Stimulated activated CD4-positive, alpha-beta T cell treated with anti-CD3 and anti-CD28 coated beads, Interleukin-2, amount 100 ng/mL, for 4 hours (primary cell): Measurements from ENCODE around the gene PGR.

Experiments used
- DNase-seq: peaks from one replicate; pipeline ENCODE4 v3.0.0-alpha.2; 2020; ENCODE audit warnings: low read depth

Gene PGR

GRCh38 chr11:101129203-101129943 lies at the start of gene PGR:
TSS of gene PGR (minus strand) at chr11:101129813. CDS start at chr11:101129070, 743 bp downstream.
- no peak for DNase-seq

DNA sequence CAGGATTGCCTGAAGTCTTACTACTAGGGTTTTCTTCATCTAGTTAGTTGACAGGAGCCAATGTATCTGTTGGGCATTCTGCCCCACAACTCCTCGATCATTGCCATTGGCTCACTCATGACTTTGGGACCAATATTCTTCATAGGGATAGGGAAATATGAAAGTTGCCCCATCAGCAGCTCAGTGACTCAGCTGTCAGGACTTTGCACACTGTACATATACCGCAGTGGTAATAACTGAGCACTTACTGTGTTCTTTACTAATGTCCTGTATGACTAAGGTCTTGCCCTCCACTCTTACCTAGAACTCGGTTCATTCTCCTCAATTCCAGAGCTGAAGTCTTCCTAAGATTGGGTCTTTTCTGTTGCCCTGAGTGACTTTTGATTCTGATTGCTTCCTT lies 46.8 kb upstream of the PGR start:
- no peak for DNase-seq

- DNase-seq, result no peak
Observed at GRCh38 chr11:101169944-101170343, 40.3 kb upstream of the PGR start.

DNA sequence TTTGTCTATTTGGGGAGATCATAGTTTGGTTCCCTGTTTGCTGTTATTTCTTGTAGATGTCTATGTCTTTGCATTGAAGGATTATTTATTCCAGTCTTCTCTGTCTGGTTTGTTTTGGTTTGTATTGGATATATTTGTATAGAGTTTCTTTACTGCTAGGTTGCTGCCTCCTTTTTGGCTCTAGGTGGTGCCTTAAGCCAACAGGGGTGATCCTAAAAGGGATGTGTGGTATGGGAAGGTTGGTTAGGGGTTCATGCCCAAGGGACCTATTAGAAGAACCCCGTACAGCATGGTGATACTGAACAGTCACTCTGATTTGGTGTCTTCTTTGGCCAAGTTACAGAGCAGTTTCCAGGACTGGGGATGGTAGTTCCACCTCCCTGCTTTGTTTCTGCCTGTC lies 36.4 kb upstream of the PGR start:
- DNase-seq, result no peak

GRCh38 chr11:101158119-101158518 lies 28.5 kb upstream of the PGR start:
- no peak for DNase-seq

GRCh38 chr11:101138245-101138930 lies 8.8 kb upstream of the PGR start:
- no peak for DNase-seq

- DNase-seq, result no peak
Observed at GRCh38 chr11:101133190-101133589, 3.6 kb upstream of the PGR start.

DNA sequence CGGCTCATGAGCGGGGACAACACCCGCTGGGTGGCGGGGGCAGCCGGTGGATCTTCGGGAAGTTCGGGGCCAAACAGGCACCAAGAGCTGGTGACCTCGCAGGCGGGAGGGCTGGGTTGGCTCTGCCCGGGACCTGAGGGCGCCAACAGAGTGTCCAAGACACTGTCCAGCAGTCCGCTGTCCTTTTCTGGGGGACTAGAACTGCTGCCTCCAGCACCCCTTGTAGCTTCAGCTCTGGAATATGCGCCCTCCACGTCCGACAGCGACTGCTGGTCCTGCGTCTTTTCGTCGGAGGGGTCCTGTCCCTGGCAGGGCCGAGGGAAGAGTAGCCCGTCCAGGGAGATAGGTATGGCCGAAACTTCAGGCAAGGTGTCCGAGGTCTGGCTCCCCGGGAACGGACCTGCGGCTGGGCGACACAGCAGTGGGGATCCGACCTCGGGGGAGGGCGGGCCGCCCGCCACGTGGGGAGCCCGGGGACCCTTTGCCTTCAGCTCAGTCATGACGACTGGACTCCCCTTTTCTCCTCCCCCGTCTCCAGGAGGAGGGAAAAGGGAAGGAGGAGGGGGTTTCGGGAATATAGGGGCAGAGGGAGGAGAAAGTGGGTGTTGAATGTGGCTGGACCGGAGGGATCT lies 926 bp downstream of the PGR start:
- DNase-seq, result no peak

- no peak for DNase-seq
Observed at GRCh38 chr11:101127699-101128570, 1.7 kb downstream of the PGR start.

GRCh38 chr11:101127197-101127698 lies 2.4 kb downstream of the PGR start:
- no peak for DNase-seq

GRCh38 chr11:101126551-101127196 lies 2.9 kb downstream of the PGR start:
- no peak for DNase-seq

DNA sequence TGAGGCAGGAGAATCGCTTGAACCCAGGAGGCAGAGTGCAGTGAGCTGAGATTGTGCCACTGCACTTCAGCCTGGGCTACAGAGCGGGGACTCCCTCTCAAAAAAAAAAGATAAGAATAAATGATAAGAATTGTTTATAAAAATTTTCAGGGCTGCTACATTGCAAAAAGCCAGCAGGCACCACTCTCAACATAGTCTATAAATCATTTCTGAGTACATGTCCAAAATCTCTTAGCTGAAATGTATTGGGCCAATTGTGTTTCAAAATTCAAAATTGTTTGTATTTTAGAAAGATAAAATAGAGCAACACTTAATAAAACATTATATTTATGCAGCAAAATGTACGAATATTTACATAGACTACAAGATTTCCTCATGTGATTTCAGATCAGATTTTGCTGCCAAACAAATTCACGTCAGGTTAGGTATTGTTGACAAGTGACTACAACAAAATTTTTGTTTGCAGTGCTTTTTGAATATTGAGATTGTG lies 13.9 kb downstream of the PGR start:
- no peak for DNase-seq

DNA sequence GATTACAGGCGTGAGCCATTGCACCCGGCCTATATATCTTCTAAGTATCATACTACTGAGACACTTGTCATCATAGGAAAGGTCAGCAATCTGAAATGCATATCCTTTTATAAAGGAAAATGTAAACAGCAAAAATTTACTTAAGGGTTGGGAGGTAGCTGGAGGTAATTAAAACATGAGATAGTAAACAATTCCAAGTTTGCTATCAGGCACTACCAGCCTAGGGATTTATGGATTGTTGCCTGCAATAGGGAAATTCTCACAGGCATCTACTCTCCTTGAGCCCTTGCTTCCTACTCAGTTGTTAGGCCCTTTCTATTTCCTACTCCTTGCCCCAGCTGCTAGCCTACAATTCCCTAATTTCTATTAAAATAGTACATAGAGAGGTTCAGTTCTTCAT lies 16.1 kb downstream of the PGR start:
- no peak for DNase-seq

DNA sequence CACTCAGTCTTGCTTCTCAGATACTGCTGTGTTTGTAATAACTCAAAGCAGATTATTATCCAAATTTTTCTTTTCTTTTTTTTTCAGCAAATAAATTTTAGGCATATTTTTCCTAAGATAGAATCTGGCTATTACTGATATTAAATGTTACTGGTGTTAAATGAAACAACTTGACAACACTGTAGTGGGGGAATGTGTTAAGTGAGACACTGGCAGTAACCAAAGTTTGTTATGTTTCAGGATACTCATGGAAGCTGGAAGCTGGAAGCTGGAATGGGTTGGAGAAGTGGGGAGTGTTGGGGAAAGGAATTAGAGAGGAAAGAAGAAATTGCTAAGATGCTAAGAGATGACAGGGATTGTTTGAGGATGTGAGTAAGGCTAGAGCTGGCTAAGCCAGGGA lies 24.9 kb downstream of the PGR start:
- no peak for DNase-seq

DNA sequence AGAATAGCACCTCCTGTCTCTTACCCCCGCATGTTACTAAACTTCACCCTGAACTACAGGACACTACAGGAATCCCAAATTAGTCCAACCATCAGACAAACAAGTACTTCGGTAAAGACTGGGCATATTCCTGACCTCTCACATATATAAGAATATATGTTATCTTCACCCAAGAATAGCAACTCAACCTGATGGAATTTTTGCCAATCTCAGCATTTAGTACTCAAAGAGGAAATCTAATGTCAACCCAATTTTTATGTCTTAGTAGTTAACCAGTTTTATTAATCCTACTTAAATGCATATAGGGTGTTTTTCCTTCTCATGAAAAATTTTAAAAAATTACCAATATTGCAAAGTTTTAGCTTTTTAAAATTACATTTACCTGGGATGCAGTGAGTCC lies 26.2 kb downstream of the PGR start:
- no peak for DNase-seq

DNA sequence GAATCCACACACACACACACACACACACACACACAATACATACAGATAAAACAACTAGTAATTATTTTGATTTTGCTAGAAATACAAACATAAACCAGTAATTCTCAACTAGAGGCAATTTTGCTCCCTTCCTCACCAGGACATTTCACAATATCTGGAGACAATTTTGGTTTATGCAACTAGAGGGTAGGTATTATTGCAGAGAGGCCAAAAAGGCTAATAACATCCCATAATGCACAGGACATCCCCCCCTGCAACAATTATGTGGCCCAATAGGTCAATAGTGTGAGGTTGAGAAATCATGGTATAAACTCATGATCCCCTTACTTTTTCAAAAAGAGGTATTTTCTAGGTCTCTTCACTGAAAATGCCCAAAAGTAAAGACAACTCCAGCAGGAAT lies 29.0 kb downstream of the PGR start:
- DNase-seq, result no peak

DNA sequence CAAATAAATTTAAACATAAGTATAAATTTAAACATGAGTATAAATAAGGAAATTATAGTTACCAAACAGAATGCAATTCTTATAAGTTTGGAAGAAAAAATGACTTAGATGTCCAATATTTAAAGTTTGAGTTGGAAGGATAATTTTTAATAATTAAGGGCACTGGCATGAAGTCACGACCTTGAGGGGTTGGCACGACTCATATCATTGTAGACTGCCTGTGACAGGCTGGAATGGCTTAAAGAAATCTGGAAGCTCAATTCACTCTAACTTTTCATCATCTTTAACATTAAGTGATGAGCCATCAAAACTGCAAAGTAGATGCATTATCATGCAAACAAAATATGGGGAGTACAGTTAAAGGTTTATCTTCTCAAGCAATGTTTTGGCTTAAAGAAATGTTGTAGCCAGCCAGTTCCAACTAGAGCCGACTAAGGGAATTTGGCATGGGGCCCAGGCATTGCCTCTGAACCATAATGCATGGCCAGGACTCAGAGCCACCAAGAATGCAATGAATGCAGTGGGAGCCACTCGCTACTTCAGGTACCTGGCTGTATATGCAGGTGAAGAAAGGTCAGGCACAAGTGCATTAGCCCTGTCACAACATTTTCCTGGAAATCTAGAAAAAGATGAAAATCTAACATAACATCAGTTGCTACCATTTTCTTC lies 33.4 kb downstream of the PGR start:
- DNase-seq, result no peak

DNA sequence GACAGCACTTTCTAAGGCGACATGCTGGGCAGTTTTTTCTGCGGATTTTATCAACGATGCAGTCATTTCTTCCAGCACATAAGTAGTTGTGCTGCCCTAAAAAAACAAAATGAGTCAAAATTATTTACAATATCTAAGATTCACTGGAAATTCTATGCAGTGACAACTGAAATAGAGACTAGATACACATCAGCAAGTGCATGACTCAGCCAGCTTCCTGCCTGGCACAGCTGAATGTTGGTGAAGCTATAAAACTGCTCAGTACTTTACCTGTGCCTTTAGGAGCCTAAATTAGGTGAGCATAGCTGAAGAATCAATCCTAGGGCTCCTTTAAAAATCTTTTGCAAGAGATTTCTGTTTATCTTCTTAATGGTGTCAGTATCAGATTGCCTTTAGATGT lies 37.8 kb downstream of the PGR start:
- DNase-seq, result no peak

DNA sequence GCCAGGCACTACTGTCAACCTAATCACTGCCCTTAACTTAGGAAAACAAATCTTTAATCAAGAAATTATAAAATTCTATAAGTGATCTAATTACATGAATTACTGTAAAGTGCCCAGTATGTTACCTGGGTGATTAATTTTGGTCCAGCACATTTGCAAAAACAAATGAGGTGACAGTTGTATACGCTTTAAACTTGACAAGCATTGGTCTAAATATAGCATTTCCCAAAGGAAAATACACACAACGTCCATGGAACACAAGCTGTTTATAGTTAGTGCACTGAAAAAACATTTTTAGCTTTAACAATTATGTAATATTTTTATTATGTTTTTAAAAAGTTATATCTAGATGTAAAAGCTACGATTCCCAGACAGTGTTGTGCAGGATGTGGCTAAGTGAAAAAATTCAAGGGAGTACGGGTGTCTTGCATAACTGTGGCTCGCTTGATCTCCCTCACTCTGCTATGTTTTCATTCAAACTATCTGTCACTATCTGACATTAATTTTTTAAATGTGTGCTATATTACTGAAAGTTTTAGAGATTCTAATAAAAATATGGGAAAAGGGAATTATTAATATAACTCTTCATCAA lies 38.8 kb downstream of the PGR start:
- DNase-seq, result no peak

GRCh38 chr11:101083335-101083734 lies 46.3 kb downstream of the PGR start:
- no peak for DNase-seq

DNA sequence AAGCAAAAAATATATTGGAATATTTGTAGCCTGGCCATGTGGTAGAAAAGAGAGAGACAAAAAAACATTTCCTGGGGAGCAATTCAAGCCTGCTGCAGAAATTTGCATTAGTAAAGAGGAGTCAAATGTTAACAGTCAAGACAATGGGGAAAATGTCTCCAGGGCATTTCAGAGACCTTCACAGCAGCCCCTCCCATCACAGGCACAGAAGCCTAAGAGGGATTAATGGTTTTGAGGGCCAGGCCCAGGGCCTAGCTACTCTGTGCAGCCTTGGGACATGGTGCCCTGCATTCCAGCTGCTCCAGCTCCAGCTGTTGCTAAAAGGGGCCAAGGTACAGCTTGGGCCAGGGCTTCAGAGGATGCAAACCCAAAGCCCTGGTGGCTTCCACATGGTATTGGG lies 46.8 kb downstream of the PGR start:
- DNase-seq, result no peak
